MM.1S (cell line): ENCODE results near the gene ROMO1.

Source experiments
- CTCF ChIP-seq: fragments of 300-600 bp; sonication (generic); IDR thresholded peaks from 2 replicates; pipeline ENCODE4 v1.5.1; 2016; ENCODE audit warnings: antibody characterized with exemption, low read length, mixed read lengths
- EZH2 ChIP-seq: fragments of 300-600 bp; sonication (generic); optimal IDR thresholded peaks from 2 replicates; pipeline ENCODE3; 2017; ENCODE audit warnings: low read depth, mild to moderate bottlenecking, antibody characterized with exemption, low read length, mixed read lengths

- TF ChIP-seq CTCF (peak; percentile 38), EZH2 (no peak)
These were observed 40.3 kb downstream of the ROMO1 start for GRCh38 chr20:35739294-35740163.
